HG02571 (cell line): Measurements from ENCODE around the gene NXPH2.

Experiments used
- ATAC-seq: cut with Tn5 transposase; IDR thresholded peaks from one replicate; pipeline ENCODE4 v1.9.1; 2021; ENCODE audit warnings: mild to moderate bottlenecking, moderate library complexity; ENCODE audit not compliant: unreplicated experiment

Gene NXPH2

DNA sequence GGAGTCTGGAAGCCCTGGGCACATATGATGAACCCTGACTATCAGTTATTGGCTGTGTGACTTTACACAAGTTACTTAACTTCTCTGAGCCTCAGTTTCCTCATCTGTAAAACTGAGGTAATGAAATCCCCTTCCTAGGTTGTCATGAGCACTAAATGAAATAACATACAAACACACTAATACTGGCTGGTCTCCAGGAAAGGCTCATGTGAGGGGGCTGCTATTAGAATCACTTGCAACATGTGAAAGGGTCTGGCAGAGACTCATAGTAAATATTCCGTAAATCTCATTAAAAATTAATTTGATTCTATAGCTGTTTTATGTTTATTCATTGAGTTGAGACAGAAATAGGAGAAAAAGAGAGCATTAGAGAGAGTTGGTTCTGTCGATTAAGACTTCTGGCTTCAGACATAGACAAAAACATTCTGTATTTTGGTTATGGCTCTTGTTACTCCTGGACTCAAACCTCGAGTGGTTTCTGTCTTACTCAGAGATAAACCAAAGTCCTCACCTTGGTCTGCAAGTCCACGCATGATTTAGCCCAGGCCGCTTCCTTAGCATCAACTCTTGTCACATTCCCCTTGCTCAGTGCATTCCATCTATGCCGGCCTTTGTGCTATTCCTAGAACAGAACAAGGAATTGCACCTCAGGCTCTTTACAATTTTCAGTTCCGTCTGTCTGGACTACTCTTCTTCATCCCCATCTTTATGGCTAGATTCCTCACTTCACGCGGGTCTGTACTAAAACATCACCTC is 139.1 kb downstream of the NXPH2 start:
- ATAC-seq, result no peak

DNA sequence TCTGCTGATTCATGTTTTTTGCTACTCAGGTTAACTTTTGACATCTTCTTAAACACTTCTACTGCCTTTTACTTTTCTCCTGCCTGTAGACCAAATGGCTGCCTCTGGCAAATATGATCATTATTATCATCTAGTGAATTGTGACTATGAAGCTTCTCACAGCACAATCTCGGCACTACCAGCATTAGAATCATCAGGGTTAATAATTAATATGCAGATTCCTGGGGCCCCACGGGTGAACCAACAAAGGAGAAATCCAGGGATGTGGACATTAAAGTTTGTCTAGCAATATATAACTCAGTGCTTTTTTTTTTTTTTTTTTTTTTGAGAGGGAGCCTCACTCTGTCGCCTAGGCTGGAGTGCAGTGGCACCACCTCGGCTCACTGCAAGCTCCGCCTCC is 142.5 kb downstream of the NXPH2 start:
- no peak for ATAC-seq

- ATAC-seq, result no peak
Observed at GRCh38 chr2:138637061-138637460, 143.1 kb downstream of the NXPH2 start.

DNA sequence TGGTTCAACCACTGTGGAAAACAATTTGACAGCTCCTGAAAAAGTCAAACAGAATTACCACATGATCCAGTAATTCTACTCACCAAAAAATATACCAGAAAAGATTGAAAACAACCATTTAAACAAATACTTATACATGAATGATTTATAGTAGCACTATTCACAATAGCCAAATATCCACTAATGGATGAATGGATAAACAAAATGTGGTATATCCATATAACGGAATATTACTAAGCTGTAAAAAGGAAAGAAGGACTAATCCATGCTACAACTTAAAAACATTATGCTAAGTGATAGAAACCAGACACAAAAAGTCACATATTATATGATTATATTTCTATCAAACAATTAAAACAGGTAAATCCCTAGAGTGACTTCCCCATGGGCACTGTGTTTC is 147.1 kb downstream of the NXPH2 start:
- no peak for ATAC-seq

DNA sequence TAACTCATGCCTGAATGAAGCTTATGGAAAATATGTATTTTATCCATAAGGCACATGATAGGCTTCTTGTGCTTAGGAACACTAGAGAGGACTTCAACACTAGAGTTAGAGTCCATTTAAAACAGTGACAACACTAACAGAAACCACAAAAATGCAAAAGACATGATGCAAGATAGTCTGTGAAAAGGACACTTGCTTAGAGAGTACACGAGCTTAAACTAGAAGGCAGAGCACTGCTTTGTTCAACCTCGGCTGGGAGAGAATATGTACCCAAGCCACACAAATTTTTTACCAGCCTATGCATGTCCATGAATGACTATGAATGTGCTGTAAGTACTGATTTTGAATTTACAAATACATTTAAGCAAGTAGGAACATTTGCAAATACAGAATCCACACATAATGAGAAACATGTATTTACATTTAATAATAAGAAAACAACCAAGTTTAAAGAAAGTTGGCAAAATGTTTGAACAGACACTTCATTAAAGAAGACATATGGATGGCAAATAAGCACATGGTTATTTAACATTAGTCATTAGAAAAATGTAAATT is 148.0 kb downstream of the NXPH2 start:
- no peak for ATAC-seq

GRCh38 chr2:138630164-138630563 is 150.0 kb downstream of the NXPH2 start:
- ATAC-seq, result no peak

GRCh38 chr2:138626148-138626547 is 154.0 kb downstream of the NXPH2 start:
- no peak for ATAC-seq

DNA sequence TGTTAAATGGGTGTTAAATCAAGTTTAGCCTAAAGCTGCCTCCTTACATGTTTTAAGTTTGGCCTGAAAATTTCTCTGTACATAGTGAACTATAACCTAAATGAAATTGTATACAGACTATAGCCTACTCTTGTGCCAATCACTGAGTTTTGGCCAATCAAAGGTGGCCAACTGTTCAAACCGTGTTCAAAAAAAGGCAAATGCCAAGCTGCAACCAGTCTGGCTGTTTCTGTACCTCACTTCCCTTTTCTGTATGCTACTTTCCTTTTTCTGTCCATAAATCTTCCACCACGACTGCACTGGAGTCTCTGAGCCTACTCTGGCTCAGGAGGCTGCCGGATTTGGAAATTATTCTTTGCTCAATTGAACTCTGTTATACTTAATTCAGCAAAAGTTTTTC is 157.6 kb downstream of the NXPH2 start:
- no peak for ATAC-seq

DNA sequence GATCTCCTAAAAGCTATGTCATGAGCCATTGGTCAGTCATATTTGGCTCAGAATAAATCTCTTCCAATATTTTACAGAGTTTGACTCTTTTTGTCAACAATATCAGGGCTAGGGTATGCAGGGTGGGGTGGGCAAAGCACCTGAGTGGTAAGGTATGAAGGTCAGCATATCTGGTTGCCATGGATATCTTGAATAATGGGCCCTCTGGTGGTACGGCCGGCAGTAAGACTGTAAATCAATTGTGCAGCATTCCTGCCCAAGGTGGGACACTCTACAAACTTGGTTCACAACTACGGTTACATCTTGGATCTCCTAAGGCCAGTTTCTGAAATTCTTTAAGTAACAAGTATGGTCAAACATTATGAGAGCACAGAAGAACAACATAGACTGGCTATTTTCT is 159.1 kb downstream of the NXPH2 start:
- no peak for ATAC-seq

GRCh38 chr2:138620431-138620830 is 159.8 kb downstream of the NXPH2 start:
- no peak for ATAC-seq
